ENCODE data around the gene ABAT.

ABAT gene

GRCh38 chr16:8627456-8627855, 47.0 kb upstream of the ABAT start:
- Histone ChIP-seq H3K4me1 (ENCODE audit: insufficient read depth, low read length, severe bottlenecking) (peaks cover 6% of the 10 kb centered on the region), H3K27me3 (ENCODE audit: insufficient read depth, low read length) (no peaks in the 10 kb centered on the region), H3K36me3 (ENCODE audit: insufficient read depth, low read length) (peaks cover 69% of the 10 kb centered on the region), H3K4me2 (ENCODE audit: low read length) (no peak overlapping the region), H3K9me2 (ENCODE audit: low read depth, low read length) (no peaks in the 10 kb centered on the region), H3K9me3 (ENCODE audit: low read length) (no peaks in the 10 kb centered on the region), H3K4me3 (ENCODE audit: low read depth, low read length, poor library complexity, severe bottlenecking) (no peak overlapping the region), H2AFZ (ENCODE audit: low read length) (no peak overlapping the region), H3F3A (ENCODE audit: insufficient read depth, low read length) (no peaks in the 10 kb centered on the region), H3K79me2 (ENCODE audit: insufficient read depth, low read length) (peaks cover 5% of the 10 kb centered on the region), H3K9ac (ENCODE audit: low read length) (no peak overlapping the region), H3K27ac (ENCODE audit: low read depth, low read length, poor library complexity, severe bottlenecking) (no peak overlapping the region), H4K20me1 (ENCODE audit: insufficient read depth, low read length) (no peaks in the 10 kb centered on the region)
- TF ChIP-seq EZH2 (IDR thresholded peaks at IDR 0.05; ENCODE audit: borderline replicate concordance, low read length), result no peak
- no peak for TF ChIP-seq CTCF (IDR thresholded peaks at IDR 0.05; ENCODE audit: low read length)

GRCh38 chr16:8628981-8629725, 45.3 kb upstream of the ABAT start:
- peaks cover 84% of the 10 kb centered on the region for H3K36me3 ChIP-seq (ENCODE audit: insufficient read depth, low read length)
- no peak overlapping the region for H3K4me3 ChIP-seq (ENCODE audit: low read depth, low read length, poor library complexity, severe bottlenecking)
- no peaks in the 10 kb centered on the region for H3K9me3 ChIP-seq (ENCODE audit: low read length)
- no peaks in the 10 kb centered on the region for H3K79me2 ChIP-seq (ENCODE audit: insufficient read depth, low read length)
- H3K27ac ChIP-seq (ENCODE audit: low read depth, low read length, poor library complexity, severe bottlenecking), result no peak overlapping the region
- no peak for TF ChIP-seq CTCF (IDR thresholded peaks at IDR 0.05; ENCODE audit: low read length)
- no peak for TF ChIP-seq EZH2 (IDR thresholded peaks at IDR 0.05; ENCODE audit: borderline replicate concordance, low read length)
- no peaks in the 10 kb centered on the region for H3K27me3 ChIP-seq (ENCODE audit: insufficient read depth, low read length)
- H3K4me1 ChIP-seq (ENCODE audit: insufficient read depth, low read length, severe bottlenecking), result no peaks in the 10 kb centered on the region
- H3K4me2 ChIP-seq (ENCODE audit: low read length), result no peak overlapping the region
- no peaks in the 10 kb centered on the region for H3F3A ChIP-seq (ENCODE audit: insufficient read depth, low read length)
- H3K9me2 ChIP-seq (ENCODE audit: low read depth, low read length), result no peaks in the 10 kb centered on the region
- H2AFZ ChIP-seq (ENCODE audit: low read length), result no peak overlapping the region
- H4K20me1 ChIP-seq (ENCODE audit: insufficient read depth, low read length), result no peaks in the 10 kb centered on the region
- no peak overlapping the region for H3K9ac ChIP-seq (ENCODE audit: low read length)

- no peaks in the 10 kb centered on the region for H4K20me1 ChIP-seq (ENCODE audit: insufficient read depth, low read length)
- H2AFZ ChIP-seq (ENCODE audit: low read length), result no peak overlapping the region
- no peak overlapping the region for H3K4me3 ChIP-seq (ENCODE audit: low read depth, low read length, poor library complexity, severe bottlenecking)
- H3F3A ChIP-seq (ENCODE audit: insufficient read depth, low read length), result no peaks in the 10 kb centered on the region
- H3K36me3 ChIP-seq (ENCODE audit: insufficient read depth, low read length), result peaks cover 89% of the 10 kb centered on the region
- no peaks in the 10 kb centered on the region for H3K4me1 ChIP-seq (ENCODE audit: insufficient read depth, low read length, severe bottlenecking)
- no peaks in the 10 kb centered on the region for H3K27me3 ChIP-seq (ENCODE audit: insufficient read depth, low read length)
- no peak overlapping the region for H3K9ac ChIP-seq (ENCODE audit: low read length)
- no peak overlapping the region for H3K4me2 ChIP-seq (ENCODE audit: low read length)
- no peaks in the 10 kb centered on the region for H3K9me2 ChIP-seq (ENCODE audit: low read depth, low read length)
- TF ChIP-seq CTCF (IDR thresholded peaks at IDR 0.05; ENCODE audit: low read length) (no peak), EZH2 (IDR thresholded peaks at IDR 0.05; ENCODE audit: borderline replicate concordance, low read length) (no peak)
- H3K9me3 ChIP-seq (ENCODE audit: low read length), result no peaks in the 10 kb centered on the region
- no peak overlapping the region for H3K27ac ChIP-seq (ENCODE audit: low read depth, low read length, poor library complexity, severe bottlenecking)
- H3K79me2 ChIP-seq (ENCODE audit: insufficient read depth, low read length), result no peaks in the 10 kb centered on the region
Observed at GRCh38 chr16:8630255-8630953, 44.0 kb upstream of the ABAT start.

All from OCI-LY1 (cell line).